Measurements from ENCODE around the gene FNBP1L.
"Not testable (repeated sequence)": the region's sequence is repeated elsewhere in the genome, so short reads cannot be mapped to it uniquely, and the experiment has no call there.

Gene FNBP1L

DNA sequence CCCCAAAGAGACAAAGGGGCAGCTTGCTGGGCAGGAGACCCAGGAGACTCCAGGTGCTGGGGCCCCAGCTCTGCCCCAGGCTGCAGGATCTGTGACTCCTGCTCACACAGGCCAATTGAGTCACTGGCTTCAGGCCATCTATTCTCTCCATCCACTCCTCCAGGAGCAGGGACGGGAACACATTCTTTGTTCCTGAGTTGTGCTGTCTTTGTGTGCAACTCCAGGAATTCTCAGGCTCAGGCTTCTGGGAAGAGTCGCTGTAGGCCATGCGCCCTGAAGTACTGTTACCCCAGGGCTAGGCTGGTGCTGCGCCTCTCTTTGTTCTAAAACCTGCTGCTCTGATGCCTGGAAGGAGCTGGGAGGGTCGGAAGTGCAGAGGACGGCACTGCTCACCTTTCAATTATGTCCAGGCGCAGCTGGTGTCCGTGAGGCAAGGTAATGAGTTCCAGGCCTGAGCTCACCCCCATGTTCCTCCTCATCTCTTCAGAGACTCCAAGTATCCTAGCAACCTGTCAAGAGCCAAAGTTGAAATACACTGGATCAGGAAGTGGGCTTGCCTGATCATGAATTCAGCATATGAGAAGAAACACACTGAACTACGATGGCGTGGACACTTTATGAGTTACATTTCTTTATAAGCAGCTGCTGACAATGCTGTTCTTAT, 127.8 kb downstream of the FNBP1L start:
- DNase-seq: no peak

DNA sequence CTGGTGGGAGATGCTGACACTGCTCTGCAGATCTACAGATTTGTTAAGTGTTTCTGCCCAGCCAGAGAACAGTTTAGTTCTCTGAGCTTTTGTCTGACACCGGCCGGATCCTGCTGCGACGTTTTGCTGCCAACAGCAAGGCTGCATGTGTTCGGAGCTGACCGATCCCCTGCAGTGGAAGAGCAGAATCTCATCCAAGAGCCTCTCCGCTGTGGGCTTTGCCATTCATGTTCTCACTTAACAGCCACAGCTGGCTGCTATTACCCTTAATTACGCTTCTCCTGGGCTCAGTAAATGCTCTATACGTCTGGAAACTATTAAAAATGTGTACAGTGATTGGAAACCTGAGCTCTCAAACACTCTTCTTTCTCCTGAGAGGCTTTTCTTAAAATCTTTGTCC, 128.4 kb downstream of the FNBP1L start:
- no peak for DNase-seq

DNA sequence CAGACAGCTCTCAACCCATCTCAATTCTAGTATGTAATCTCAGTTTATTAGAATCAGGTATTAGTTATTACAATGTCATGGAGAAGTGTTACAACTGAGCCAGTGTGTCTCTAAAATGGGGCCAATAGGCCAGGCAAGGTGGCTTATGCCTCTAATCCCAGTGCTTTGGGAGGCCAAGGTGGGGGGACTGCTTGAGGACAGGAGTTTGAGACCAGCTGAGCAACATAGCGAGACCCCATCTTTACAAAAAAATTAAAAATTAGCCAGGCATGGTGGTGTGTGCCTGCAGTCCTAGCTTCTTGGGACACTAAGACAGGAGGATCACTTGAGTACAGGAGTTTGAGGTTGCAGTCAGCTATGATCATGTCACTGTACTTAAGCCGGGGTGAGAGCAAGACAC, 128.8 kb downstream of the FNBP1L start:
- DNase-seq: no peak

DNA sequence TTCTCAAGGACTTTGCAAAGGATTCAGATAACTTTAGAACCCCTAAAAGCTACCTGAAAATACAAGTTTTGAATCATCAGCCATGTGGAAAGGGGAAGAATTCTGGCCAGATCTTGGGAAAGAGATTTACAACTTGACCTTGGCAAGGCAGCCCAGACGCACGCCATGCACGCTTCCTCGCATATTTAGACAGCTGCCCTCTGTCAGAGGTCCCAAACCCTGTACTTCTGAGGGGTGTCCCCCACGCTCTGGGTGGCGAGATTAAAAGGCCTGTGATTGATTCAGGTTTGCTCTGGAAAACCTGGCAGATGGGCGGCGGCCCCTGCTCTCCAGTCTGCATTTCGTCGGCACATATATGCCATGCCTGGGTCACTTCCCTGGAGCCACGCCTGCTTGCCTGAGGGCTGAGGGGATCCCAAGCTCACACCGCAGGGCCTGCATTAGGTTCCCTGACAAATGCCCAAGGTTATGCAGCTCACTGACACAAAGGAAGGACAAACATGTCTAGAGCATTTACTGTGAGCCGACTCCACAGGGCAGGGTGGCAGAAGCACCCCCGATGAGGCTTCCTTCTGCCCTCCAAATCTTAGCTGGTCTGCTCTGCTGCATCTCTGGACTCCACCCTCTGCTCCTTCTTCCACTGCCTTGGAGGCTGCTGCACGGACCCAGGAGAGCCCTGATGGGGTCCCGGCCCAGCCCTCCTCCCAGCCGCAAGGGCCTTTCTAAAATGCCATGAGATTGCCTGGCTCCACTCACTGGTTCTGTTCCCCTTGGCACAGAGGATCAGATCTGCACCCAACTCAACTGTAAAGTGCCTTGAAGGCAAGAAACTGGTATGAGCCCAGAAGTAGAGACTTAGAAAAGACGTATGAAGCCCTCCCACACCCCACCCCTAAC, 129.9 kb downstream of the FNBP1L start:
- DNase-seq: no peak

DNA sequence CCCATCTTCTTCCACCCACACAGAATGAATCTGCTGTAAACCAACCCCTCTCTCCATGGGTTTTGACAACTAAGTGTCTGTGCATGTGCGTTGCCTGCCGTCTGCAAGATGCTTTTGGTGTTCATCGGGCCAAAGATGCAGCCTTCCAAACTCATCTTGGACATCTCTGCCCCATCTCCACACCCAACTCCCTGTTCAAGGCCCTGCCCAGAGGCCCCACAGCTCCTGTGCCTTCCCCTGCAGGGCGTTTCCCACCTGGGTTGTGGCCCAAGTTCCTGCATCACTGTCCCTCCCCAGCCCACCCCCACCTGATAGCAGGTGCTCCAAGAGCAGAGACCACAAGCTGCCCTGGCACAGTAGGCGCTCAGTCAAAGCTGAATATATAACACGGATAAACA, 130.5 kb downstream of the FNBP1L start:
- DNase-seq: no peak

DNA sequence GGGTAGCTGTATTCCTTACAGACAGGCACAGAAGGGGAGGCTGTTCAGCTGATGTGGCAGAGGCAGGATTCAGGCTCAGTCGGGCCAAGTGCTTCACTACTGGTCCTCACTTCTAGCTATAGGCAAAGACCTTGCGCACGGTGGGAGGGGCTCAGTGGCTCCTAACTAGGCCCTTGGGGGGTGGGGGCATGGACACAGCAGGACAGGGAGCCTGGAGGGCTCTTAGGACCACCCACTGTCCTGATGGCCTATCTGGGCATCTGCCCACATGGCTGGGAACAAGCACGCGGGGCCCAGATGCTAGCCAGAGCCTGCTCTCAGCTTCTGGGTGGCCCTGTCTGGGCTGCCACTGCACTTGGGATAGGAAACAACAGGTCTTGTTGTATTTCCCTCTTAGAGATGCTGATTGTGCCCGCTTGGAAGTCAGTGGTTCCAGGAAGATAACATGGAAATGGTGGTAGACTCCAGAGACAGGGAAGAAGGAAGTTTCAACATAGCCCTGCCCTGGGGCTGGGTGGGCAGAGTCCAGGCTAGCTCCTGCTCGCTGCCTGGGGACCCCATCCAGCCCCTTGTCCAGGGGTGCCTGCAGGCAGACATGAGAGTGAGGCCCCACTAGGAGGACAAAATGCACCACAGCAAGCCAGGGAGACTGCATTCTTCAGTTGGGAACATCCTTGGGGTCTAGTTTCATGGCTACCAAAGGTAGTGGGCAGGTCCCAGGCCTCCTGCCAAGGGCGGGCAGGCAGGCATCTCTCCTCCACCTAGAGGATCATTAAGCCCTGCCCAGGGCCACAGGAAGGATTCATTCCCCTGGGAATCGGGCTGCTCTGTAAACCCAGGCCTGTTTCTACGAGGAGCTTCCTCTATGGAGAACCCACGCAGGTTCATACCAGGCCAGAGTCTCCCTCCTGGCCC, 131.2 kb downstream of the FNBP1L start:
- no peak for DNase-seq

DNA sequence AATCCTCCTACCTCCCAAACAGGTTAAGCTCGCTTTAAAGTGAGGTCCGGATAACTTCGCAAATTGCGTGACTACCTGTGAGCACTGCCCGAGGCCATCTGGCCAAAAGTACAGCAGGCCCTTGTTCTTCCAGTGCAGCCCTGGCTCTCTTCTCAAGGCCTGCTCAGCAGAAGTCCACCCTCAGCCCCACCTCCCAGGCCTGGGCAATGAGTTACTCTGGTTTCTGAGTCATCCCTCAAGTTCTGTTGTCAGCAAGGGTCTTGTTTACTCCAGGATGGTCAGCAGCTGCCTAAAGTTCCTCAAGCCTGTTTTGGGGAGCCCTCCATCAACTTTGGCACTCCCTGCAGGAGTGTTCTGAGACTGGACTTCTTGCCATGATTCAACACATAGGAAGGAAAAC, 132.0 kb downstream of the FNBP1L start:
- DNase-seq: no peak

DNA sequence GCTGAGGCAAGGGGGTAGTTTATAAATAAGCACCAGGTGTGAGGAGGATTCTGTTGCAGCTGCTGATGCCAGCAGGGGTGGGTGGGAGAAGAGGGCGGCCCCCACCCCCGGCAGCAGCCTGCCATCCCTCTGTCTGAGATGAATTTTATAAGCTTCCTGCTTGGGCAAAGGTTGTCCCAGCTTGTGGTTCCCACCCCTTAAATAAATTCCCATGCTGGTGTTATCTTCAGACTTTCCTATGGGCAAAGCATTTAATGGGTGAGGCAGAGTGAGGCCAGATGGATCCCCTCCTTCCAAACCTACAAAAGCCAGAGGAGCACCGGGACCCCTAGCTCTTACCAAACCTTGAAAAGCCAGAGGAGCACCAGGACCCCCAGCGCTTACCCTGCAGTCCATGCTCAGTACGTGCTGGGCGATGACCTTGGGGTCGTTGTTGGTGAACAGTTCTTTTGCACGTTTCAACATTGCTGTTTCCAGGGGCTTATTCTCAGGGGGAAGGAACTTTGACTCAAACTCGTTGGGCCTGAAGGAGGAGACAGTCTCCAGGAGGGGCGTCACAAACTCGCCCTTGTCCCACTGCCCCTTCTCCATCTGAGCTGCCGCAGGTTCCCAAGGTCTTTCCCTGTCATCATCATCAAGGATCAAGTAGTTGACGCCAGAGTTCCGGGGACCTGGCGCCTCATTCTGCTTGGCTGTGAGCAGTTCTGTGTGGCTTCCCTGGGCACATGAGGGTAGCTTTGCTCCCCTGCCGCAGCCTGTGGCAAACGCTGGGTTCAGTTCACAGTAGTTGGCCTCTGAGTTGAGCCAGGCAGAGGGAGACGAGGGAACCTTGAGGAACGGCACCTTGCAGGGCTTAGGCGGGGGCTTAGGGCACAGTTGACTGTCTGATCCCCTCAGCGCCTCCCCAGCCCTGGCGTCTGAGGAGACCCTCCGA, 134.3 kb downstream of the FNBP1L start:
- no peak for DNase-seq

DNA sequence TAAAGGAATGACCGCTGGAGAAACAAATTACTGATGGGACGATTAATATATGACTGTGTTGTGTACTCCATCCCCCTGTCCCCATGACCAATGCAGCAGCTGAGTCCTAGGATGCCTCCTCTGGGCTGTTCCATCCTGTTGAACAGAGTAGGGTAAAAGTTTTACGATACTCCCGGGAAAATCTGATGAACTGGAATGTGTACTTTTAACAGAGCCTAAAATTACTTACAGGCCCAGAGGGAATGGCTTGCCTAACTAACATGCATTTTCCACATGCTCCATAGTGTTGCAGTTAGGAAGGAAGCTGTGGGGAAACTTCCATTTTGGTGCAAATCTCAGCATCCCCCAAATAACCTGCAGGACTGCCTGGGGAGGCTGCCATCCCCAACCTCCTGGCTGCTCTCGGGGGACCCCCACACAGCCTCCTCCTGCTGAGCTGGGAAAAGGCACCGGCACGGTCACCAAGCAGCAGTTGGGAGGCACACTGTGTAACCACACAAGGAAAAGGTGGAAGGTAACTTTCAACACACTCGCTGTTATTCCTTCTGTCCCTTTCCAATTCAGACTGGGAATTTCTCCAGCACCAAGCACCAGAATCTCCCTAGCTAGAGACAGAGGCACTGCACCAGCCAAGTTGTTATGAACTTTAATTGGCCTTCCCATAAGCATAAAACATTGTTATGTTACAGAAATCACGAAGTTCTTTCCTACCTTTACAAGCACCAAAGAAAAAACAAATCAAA, 136.5 kb downstream of the FNBP1L start:
- DNase-seq: no peak

DNA sequence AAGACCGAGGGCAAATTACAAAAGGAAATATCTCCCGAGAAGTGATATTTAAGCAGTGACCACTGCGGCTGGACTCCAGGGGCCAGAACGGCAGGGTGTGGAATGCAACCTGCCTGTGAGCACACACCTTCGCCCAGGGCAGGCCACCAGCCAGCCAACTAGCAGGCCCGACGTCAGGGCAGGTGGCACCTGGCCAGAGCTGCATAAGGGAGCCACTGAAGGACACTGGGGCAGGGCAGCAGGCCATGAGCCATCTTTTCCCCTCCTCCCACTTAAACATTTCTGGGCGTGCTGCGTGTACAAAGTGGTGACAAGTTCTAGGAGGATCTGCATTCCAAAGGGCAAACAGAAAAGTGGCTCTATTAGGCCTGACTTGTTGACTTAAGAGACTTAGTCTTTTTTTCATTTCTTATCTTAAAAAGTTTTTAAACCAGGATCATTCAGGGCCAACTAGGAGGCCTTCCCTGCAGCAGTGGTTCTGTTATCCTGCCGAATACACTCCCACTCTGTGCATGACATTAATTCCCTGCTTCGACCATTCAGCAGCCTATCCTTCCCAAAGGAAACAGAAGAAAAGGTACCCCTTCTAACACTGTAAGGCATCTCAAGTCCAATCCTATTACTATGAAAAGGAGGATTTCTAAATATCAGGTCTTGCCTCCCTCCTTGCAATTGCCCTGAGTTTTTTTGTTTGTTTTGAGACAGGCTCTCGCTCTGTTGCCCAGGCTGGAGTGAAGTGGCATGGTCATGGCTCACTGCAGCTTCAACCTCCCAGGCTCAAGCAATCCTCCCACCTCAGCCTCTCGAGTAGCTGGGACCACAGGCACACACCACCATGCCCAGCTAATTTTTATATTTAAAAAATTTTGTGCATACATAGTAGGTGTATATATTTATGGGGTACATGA, 137.4 kb downstream of the FNBP1L start:
- peak; percentile 13 for DNase-seq

DNA sequence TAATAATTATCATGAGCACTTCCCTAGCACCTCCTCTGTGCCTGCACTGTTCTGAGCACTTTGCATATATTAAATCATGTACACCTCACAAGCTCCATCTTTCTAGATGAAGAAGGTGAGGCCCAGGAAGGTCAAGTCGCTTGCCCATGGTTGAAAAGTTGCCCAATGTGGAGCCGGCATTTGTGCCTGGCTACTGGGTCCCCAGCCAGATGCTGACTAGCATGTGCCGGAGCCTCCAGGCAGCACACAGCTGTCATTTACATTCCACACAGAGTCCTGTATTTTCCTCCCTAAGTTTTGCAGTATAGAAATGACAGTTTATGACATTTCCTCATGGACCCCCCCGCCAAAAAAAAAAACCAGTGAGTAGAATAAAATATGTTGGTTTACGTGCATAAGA, 139.4 kb downstream of the FNBP1L start:
- DNase-seq: no peak

DNA sequence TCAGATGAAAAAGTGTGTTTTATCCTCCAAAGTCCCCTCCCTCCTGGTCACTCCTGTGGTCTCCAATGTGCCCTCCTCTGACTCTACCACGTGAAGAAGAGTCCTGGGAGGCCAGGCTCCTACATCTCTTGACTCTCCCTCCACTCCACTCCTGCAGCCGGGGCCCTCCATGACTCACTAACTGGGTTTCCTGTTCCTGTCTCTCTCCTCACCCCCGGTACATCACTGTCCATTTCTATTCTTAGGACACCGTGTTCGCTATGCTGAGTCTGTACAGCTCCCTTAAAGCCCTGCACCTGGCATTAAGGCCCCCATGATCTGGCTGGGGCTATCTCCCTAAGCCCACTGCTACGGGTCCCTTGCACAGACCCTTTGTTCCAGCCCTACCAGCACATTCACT, 140.3 kb downstream of the FNBP1L start:
- no peak for DNase-seq

DNA sequence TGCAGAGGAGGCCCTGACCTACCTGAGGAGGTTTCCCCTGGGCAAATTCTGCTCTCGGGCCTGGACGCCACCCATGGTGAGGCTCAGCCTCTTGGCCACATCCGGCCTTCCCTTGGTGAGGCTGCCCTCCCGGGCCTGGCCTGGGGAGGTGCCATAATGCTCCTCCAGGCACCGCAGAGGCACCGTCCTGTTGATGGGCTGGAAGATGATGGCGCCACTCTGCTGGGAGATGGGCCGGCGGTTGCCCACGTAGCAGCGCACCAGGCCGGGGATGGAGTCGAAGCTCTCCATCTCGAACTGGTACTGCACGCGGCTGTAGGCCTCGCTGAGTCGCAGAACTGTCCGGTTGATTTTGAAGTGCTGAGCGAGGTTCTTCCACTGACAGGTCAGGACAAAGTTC, 141.0 kb downstream of the FNBP1L start:
- no peak for DNase-seq

DNA sequence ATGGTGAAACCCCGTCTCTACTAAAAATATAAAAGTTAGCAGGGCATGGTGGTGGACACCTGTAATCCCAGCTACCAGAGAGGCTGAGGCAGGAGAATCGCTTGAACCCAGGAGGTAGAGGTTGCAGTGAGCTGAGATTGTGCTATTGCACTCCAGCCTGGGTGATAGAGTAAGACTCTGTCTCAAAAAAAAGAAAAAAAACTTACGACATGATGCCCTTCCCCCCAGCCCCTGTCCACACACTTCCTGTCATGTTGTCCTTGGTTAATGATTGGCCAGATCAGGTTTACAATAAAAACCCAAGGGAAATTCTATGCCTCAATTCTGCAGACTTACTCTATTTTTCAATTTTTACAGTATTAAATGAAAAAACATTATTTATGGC, 143.4 kb downstream of the FNBP1L start:
- DNase-seq: not testable (repeated sequence)

DNA sequence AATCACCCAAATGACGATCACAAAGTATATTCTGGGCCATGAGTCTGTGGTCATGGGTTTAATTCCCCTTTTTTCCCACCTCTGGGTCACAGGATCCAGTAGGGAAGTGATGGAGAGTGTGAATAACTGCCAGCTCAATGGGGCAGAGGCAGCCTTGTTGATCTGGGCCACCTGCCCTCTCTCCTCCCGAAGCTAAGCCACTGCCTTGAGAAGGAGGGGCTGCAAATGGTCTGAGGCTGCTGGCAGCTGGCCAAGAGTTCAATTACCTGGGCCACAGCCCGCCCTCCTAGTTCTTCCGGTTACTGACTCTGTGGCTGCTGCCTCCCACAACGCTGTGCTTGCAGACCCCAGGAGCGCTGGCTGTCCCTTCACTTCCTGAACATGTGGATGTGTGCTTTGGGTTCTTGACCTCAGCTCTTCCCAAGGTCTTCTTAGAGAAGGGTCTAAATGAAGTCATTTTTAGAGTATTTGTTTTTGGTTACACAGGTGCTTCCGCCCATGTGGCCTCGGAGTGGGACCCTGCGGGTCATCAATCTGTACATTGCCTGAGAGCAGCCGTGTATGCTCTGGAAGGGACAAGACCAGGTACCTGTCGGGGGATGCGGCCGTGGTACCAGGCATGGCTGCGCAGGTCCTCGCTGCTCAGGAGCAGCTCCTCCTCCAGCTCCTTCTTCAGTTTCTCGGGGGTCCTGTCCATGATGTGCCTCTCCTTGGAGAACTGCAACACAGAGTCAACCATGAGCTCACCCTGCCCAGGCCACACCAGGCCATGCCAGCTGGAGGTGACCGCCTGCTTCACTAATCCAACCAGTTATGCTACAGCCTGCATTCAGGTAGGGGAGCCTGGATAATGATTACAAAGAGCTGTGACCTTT, 144.0 kb downstream of the FNBP1L start:
- DNase-seq: peak; percentile 94

DNA sequence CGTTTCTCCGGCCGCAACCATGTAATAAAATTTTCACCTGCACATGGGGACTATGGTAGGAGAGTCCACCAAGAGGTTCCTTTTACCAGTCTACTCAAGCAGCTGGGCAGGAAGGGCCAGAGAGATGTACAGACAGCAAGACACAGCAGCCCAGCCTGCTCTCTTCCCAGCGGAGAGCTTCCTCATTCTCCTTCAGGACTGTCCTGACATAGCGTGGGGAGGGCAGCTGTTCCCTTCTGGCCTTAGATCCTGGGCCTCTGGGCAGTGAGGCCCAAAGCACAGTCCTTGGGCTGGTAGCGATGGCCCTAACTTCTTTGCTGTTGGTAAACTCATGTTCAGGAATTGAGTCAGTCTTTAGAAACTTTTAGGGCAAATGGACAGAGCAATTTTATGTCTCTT, 144.6 kb downstream of the FNBP1L start:
- DNase-seq: no peak

DNA sequence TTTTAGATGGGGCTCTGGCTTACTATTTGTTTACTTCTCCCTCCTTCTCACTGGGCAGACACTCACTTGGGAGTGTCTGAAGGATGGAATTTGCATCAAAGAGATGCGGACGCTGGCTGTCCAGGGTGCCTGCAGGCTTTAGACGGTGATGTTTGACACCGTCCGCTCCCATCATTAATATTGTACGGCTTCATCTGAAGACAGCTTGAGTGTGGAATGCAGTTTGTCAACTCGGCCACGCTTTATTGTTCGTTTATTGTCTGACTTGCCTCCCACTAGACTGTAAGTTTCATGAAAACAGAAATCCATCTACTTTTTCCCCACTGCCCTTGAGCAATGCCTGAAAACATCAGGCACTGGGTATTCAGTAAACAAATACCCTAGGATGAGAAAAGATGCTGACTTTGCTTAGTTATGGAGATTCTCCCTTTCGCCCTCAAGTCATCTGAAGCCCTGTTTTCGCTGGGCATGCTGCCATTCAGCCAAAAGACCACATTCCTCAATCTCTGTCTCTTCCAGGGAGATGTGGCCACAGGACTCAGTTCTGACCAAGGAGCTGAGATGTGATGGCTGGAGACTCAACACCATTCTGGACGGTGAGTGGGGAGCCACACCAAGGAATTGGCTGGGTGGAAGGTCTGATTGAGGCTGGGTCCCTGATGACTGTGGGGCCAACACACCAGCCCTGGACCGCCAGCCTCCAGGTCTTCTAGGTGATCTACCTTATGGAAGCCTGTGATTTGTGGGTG, 146.1 kb downstream of the FNBP1L start:
- no peak for DNase-seq

DNA sequence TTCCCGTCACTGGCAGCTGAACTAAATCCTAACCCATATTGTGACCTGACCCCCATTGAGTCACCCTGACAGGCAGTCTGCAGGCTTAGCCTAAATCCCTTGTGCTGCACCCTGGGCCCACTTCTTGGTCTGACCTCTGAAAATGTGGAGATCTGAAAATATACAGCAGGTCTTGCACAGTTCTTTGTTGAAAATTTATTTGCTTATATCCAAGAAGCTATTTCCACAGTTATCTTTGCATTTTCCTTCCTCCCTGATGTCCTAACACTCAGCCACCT, 146.6 kb downstream of the FNBP1L start:
- DNase-seq: no peak

DNA sequence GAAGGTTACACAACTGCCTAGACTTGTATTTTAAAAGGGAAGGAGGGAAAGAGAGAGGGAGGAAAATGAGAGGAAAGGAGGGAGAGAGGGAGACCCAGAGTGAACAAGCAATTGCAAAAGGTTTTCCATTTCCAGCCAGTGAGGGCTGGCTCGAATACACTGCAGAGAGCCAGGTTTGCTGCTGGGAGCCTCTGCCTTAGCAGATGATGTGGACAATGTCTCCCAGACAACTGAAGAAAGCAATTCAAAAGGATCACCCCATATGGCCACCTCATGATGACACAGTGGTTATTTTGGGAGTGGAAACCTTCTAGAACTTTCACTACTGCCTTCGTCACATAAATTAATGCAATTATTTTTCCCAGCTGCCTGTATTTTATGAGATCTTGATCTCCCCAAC, 147.3 kb downstream of the FNBP1L start:
- no peak for DNase-seq
